Measurements from ENCODE around the gene KLC4. TPM values are rescaled to one million over a fixed set of nuclear protein-coding genes. Genes with fewer than 3 reads are reported as not detected.

KLC4 gene
- polyA plus RNA-seq, 1 experiment = 16.8 TPM

DNA sequence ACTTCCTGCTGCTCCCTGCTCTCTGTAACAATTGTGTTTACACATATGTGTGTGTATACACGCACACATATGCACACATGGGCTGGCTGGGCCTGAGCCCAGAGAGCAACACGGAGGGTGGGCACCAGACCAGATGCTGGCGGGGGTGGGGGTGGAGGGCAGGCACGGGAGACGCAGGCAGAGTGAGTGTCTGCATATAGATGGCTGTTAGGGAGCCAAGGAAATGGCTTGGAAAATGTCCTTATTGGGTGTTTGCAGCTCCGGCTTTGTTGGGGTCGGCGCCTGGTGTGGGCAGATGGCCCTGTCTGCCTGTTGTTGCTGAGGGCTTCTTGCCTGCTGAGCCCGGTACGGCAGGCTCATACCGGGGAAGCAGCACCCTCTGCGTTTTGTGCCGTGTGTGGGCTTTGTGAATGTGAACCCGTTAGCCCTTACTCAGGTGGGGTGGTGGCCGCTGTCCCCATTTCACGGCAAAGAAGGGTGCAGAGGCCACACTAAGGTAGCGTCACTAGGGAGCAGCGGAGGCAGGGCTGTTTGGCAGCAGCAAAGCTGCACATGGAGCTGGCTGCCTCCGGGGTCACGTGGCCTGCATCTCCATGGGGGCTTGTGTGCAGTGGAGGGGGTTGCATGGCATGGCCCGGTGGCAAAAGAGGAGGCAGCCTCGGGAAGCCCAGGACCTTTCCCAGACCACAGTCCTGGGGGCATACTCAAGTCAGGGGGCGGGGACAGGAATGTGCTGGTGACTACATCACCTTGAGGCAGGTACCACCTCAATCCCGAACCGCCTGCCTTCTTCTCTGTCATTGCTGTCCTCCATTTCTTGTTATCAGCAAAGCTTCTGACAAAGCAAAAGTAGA is 64.3 kb downstream of the KLC4 start:
- no peak for DNase-seq (ENCODE audit: low read depth)
- Histone ChIP-seq H3K27me3 (ENCODE audit: control insufficient read depth, insufficient read depth, low read length) (no peaks in the 10 kb centered on the region), H3K36me3 (ENCODE audit: control insufficient read depth, insufficient read depth, low read length) (no peaks in the 10 kb centered on the region; the same call in 1 of the 2 replicates), H3K4me3 (ENCODE audit: low read depth, low read length) (no peak overlapping the region)
- CTCF ChIA-PET = interaction anchor here (1.3 to 5.3 kb wide), 5 partner anchors 20 to 49 kb away, joined by 3 to 25 read pairs (median 5); no protein-coding TSS in a partner anchor
- TF ChIP-seq, protein P1, sequence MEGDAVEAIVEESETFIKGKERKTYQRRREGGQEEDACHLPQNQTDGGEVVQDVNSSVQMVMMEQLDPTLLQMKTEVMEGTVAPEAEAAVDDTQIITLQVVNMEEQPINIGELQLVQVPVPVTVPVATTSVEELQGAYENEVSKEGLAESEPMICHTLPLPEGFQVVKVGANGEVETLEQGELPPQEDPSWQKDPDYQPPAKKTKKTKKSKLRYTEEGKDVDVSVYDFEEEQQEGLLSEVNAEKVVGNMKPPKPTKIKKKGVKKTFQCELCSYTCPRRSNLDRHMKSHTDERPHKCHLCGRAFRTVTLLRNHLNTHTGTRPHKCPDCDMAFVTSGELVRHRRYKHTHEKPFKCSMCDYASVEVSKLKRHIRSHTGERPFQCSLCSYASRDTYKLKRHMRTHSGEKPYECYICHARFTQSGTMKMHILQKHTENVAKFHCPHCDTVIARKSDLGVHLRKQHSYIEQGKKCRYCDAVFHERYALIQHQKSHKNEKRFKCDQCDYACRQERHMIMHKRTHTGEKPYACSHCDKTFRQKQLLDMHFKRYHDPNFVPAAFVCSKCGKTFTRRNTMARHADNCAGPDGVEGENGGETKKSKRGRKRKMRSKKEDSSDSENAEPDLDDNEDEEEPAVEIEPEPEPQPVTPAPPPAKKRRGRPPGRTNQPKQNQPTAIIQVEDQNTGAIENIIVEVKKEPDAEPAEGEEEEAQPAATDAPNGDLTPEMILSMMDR (IDR thresholded peaks at IDR 0.05; ENCODE audit: insufficient read depth, low read depth, low read length) = no peak
- POLR2A ChIA-PET = interaction anchor here (0.5 kb wide), 2 partner anchors 100 to 496 kb away, joined by 5 to 9 read pairs; no protein-coding TSS in a partner anchor

DNA sequence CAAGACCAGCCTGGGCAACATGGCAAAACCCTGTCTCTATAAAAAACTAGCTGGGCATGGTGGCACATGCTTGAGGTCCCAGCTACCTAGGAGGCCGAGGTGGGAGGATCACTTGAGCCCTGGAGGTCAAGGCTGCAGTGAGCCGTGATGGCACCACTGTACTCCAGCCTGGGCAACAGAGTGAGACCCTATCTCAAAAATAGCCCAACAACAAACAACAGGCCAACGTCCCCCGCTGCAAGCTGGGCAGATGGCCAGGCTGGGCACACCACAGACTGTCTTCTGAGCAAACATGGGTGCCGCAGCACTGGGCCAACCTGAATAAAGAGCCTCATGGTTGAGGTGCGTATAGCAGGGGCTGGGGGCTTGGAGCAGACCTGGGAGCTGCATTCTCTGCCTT is 65.0 kb downstream of the KLC4 start:
- H3K36me3 ChIP-seq (ENCODE audit: control insufficient read depth, insufficient read depth, low read length) = peaks cover 2% of the 10 kb centered on the region
- ChIA-PET POLR2A (interaction anchor here (0.5 to 1.8 kb wide), 2 partner anchors 48 to 101 kb away, joined by 7 to 9 read pairs; partner anchors contain the start of gene PTK7), CTCF (interaction anchor here (1.1 to 5.3 kb wide), 8 partner anchors 19 to 224 kb away, joined by 3 to 25 read pairs (median 5); no protein-coding TSS in a partner anchor)
- H3K4me3 ChIP-seq (ENCODE audit: low read depth, low read length) = no peak overlapping the region
- TF ChIP-seq, protein P1 (IDR thresholded peaks at IDR 0.05; ENCODE audit: insufficient read depth, low read depth, low read length) = no peak
- no peaks in the 10 kb centered on the region for H3K27me3 ChIP-seq (ENCODE audit: control insufficient read depth, insufficient read depth, low read length)
- DNase-seq (ENCODE audit: low read depth) = no peak

Other genes starting within 250 kb of the KLC4 start
- 30.2 and 44.4 TPM in 2 replicates for gene RPL7L1, start 180.0 kb upstream of the KLC4 start, polyA plus RNA-seq (2011; rRNA removed)
- not detected in 2 replicates for gene PTCRA, start 143.6 kb upstream of the KLC4 start, polyA plus RNA-seq (2011; rRNA removed)
- 45.7 and 50.6 TPM in 2 replicates for gene CNPY3, start 130.2 kb upstream of the KLC4 start, polyA plus RNA-seq (2011; rRNA removed)
- gene GNMT, start 98.9 kb upstream of the KLC4 start, polyA plus RNA-seq (2011; rRNA removed) = 0.10 and 0.39 TPM in 2 replicates
- gene PEX6, start 80.5 kb upstream of the KLC4 start, polyA plus RNA-seq (2011; rRNA removed) = 2.8 and 5.6 TPM in 2 replicates
- gene PPP2R5D, start 75.1 kb upstream of the KLC4 start, polyA plus RNA-seq (2011; rRNA removed) = 52.7 and 61.8 TPM in 2 replicates
- 107 and 121 TPM in 2 replicates for gene MEA1, start 45.7 kb upstream of the KLC4 start, polyA plus RNA-seq (2011; rRNA removed)
- 56.0 and 102 TPM in 2 replicates for gene KLHDC3, start 45.4 kb upstream of the KLC4 start, polyA plus RNA-seq (2011; rRNA removed)
- 43.1 and 52.7 TPM in 2 replicates for gene RRP36, start 38.0 kb upstream of the KLC4 start, polyA plus RNA-seq (2011; rRNA removed)
- 31.8 and 50.7 TPM in 2 replicates for gene CUL7, start 5.8 kb upstream of the KLC4 start, polyA plus RNA-seq (2011; rRNA removed)
- gene MRPL2, start 197 bp upstream of the KLC4 start, polyA plus RNA-seq (2011; rRNA removed) = 20.5 and 22.8 TPM in 2 replicates
- gene PTK7, start 16.7 kb downstream of the KLC4 start, polyA plus RNA-seq (2011; rRNA removed) = 187 and 362 TPM in 2 replicates
- 34.8 and 50.5 TPM in 2 replicates for gene SRF, start 111.6 kb downstream of the KLC4 start, polyA plus RNA-seq (2011; rRNA removed)
- gene CUL9, start 122.6 kb downstream of the KLC4 start, polyA plus RNA-seq (2011; rRNA removed) = 9.7 and 12.4 TPM in 2 replicates
- gene DNPH1, start 169.8 kb downstream of the KLC4 start, polyA plus RNA-seq (2011; rRNA removed) = 48.6 and 63.9 TPM in 2 replicates
- gene TTBK1, start 183.8 kb downstream of the KLC4 start, polyA plus RNA-seq (2011; rRNA removed) = 0.01 TPM in 1 of 2 replicates, not detected in the other
- not detected in 2 replicates for gene SLC22A7, start 238.6 kb downstream of the KLC4 start, polyA plus RNA-seq (2011; rRNA removed)
- not detected in 2 replicates for gene CRIP3, start 249.2 kb downstream of the KLC4 start, polyA plus RNA-seq (2011; rRNA removed)

Measured in BJ (cell line).